HG03139 (cell line): ENCODE data around the gene TRNAU1AP.
"Not testable (repeated sequence)": the region's sequence is repeated elsewhere in the genome, so short reads cannot be mapped to it uniquely, and the experiment has no call there.

Experiments
- ATAC-seq: cut with Tn5 transposase; IDR thresholded peaks from one replicate; pipeline ENCODE4 v1.9.1; 2021; ENCODE audit not compliant: unreplicated experiment

TRNAU1AP gene

GRCh38 chr1:28552758-28553663 is at the start of gene TRNAU1AP:
Gene TRNAU1AP (plus strand): TSS chr1:28553085. CDS start chr1:28553111, 26 bp downstream.
- peak; percentile 90 for ATAC-seq

- ATAC-seq: no peak
Measured at GRCh38 chr1:28503117-28503516, 49.8 kb upstream of the TRNAU1AP start.

GRCh38 chr1:28505406-28506187 is 47.3 kb upstream of the TRNAU1AP start, which contains the start of gene RCC1:
Gene RCC1 (plus strand): TSS chr1:28506043. CDS start chr1:28529867, 23,824 bp downstream.
- peak; percentile 55 for ATAC-seq

GRCh38 chr1:28506907-28507246 is 46.0 kb upstream of the TRNAU1AP start:
- ATAC-seq: no peak

- ATAC-seq: no peak
Measured at GRCh38 chr1:28507247-28507645, 45.6 kb upstream of the TRNAU1AP start.

- no peak for ATAC-seq
Measured at GRCh38 chr1:28507646-28508434, 45.0 kb upstream of the TRNAU1AP start.

- ATAC-seq: no peak
Measured at GRCh38 chr1:28508435-28508754, 44.5 kb upstream of the TRNAU1AP start.

- ATAC-seq: no peak
Measured at GRCh38 chr1:28509705-28510272, 43.1 kb upstream of the TRNAU1AP start.

- no peak for ATAC-seq
Measured at GRCh38 chr1:28510273-28510969, 42.5 kb upstream of the TRNAU1AP start.

- no peak for ATAC-seq
Measured at GRCh38 chr1:28510970-28511440, 41.9 kb upstream of the TRNAU1AP start.

GRCh38 chr1:28512058-28512611 is 40.8 kb upstream of the TRNAU1AP start:
- ATAC-seq: no peak

GRCh38 chr1:28514445-28514933 is 38.4 kb upstream of the TRNAU1AP start:
- not testable (repeated sequence) for ATAC-seq

GRCh38 chr1:28516518-28516956 is 36.3 kb upstream of the TRNAU1AP start:
- ATAC-seq: no peak

GRCh38 chr1:28517649-28517999 is 35.3 kb upstream of the TRNAU1AP start:
- ATAC-seq: peak; percentile 2

GRCh38 chr1:28518000-28518744 is 34.7 kb upstream of the TRNAU1AP start:
- ATAC-seq: peak; percentile 56

- no peak for ATAC-seq
Measured at GRCh38 chr1:28518745-28519341, 34.0 kb upstream of the TRNAU1AP start.

GRCh38 chr1:28519946-28520725 is 32.7 kb upstream of the TRNAU1AP start:
- no peak for ATAC-seq

- not testable (repeated sequence) for ATAC-seq
Measured at GRCh38 chr1:28520796-28521195, 32.1 kb upstream of the TRNAU1AP start.
